ENCODE results near the gene PRDM16. TPM values are rescaled to one million over a fixed set of nuclear protein-coding genes. Genes with fewer than 3 reads are reported as not detected.

PRDM16 gene
- total RNA-seq, 1 experiment from 2014 or later, result 0.17 TPM

- Histone ChIP-seq H2BK120ac (ENCODE audit: low read depth, low read length, poor library complexity, severe bottlenecking) (no peak overlapping the region), H2BK12ac (ENCODE audit: insufficient read length, low read depth, low read length) (no peak overlapping the region), H4K20me1 (ENCODE audit: control insufficient read depth, insufficient read depth, insufficient read length) (no peaks in the 10 kb centered on the region), H3K23me2 (ENCODE audit: insufficient read length, low read depth, low read length, poor library complexity, severe bottlenecking) (no peaks in the 10 kb centered on the region), H3K9ac (ENCODE audit: extremely low read depth, insufficient read length, low read length) (no peak overlapping the region), H3K79me2 (ENCODE audit: insufficient read depth, low read length) (no peaks in the 10 kb centered on the region), H3K27ac (ENCODE audit: insufficient read length, low read depth, low read length) (no peak overlapping the region), H2BK20ac (ENCODE audit: low read depth, low read length, poor library complexity, severe bottlenecking) (no peak overlapping the region), H2AFZ (ENCODE audit: low read length) (no peak overlapping the region), H3K4me2 (ENCODE audit: insufficient read depth, insufficient read length, low read length) (no peak overlapping the region), H2BK5ac (ENCODE audit: insufficient read length, low read length) (no peak overlapping the region), H3K14ac (ENCODE audit: insufficient read depth, low read length) (no peak overlapping the region; the same call in 1 of the 2 replicates), H4K8ac (replicated peaks; ENCODE audit: insufficient read length, low read depth, low read length) (no peak overlapping the region), H3K56ac (ENCODE audit: insufficient read length, low read depth, low read length) (no peak overlapping the region), H4K91ac (ENCODE audit: insufficient read length, low read depth, low read length) (no peak overlapping the region), H3K9me3 (ENCODE audit: control insufficient read depth, low read depth, low read length) (no peaks in the 10 kb centered on the region), H3T11ph (ENCODE audit: low read length) (no peak overlapping the region), H2AK5ac (ENCODE audit: insufficient read length, low read length) (no peak overlapping the region), H4K5ac (ENCODE audit: insufficient read length, low read depth, low read length) (no peak overlapping the region), H2BK15ac (ENCODE audit: low read depth, low read length) (no peak overlapping the region), H3K4ac (ENCODE audit: low read depth, low read length) (no peak overlapping the region), H3K23ac (ENCODE audit: insufficient read length, low read depth, low read length) (no peak overlapping the region), H3K79me1 (ENCODE audit: insufficient read depth, low read depth, low read length, poor library complexity, severe bottlenecking) (no peaks in the 10 kb centered on the region), H3K27me3 (ENCODE audit: insufficient read depth, low read length) (no peaks in the 10 kb centered on the region), H3K4me1 (ENCODE audit: insufficient read depth, low read length) (no peaks in the 10 kb centered on the region), H3K18ac (ENCODE audit: insufficient read length, low read depth, low read length) (no peak overlapping the region)
- no CpG with 5 or more reads among the region's 43 CpGs for WGBS (ENCODE audit: extremely low coverage, insufficient read length, low lambda C conversion rate)
- Mint-ChIP-seq H3K4me1 (peaks cover 0 to 16% of the 10 kb centered on the region in 2 experiments; a peak in 3 of 4 replicates), H3K27ac (no peak overlapping the region), H3K27me3 (ENCODE audit: low read depth) (no peaks in the 10 kb centered on the region), H3K36me3 (ENCODE audit: insufficient read depth in 1 of 3, low read depth in 3 of 3) (no peaks in the 10 kb centered on the region), H3K9me3 (no peaks in the 10 kb centered on the region; a peak in 1 of 5 replicates), H3K4me3 (no peak overlapping the region)
- DNase-seq, result no peak
- no peak for TF ChIP-seq CTCF (conservative IDR thresholded peaks at IDR 0.05)
Observed at GRCh38 chr1:3427711-3428704, 359.0 kb downstream of the PRDM16 start.

All from H9 (cell line).